Measurements from ENCODE around the gene MED26. TPM values are rescaled to one million over a fixed set of nuclear protein-coding genes. Genes with fewer than 3 reads are reported as not detected.

Gene MED26
- total and polyA plus RNA-seq, 2 of the 13 experiments (the other 11 are each of a cell fraction or from before 2014, with no cell fraction given), result 3.5 to 3.8 TPM

DNA sequence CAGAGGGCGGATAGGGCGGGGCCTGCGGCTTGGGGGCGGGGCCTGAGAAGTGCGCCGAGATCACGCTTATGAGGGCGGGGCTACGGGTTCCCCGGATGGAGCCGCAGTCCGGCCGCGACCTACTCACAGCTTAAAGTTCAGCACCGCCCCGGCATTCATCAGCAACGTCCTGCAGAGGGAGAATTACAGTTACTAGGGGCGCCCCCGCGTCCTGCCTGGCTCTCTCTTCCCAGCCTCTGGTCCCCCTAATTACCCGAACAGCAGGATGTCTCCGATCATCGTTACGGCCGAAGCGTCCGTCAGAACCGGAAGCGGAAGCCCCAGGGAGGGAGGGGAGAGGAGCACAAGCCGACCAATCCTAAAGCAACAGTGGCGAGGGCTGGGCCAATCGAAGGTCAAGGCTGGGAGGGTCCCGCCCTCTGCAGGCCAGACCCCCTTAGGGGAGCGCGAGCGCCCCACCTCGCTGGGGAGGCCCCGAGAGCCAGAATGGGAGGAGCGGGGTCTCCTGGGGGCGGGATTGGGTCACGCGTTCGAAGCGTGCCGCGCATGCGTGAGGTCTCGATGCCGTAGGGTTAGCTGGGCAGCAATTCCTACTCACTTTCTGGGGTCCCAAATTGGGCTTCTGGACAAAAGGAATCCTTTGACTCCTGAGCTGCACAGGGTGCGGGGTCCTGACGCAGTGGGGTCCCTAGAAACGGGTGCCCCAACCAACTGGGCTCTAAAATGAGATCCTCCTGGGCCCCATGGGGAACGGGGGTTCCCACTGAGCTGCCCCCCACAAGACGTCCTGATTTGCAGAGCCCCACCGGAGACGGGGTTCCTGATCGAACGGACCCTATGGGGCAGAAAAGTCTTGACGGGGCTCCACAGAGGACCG is 32.1 kb upstream of the MED26 start, which contains the start of gene SMIM7 (continued):
- TF ChIP-seq, protein P1, sequence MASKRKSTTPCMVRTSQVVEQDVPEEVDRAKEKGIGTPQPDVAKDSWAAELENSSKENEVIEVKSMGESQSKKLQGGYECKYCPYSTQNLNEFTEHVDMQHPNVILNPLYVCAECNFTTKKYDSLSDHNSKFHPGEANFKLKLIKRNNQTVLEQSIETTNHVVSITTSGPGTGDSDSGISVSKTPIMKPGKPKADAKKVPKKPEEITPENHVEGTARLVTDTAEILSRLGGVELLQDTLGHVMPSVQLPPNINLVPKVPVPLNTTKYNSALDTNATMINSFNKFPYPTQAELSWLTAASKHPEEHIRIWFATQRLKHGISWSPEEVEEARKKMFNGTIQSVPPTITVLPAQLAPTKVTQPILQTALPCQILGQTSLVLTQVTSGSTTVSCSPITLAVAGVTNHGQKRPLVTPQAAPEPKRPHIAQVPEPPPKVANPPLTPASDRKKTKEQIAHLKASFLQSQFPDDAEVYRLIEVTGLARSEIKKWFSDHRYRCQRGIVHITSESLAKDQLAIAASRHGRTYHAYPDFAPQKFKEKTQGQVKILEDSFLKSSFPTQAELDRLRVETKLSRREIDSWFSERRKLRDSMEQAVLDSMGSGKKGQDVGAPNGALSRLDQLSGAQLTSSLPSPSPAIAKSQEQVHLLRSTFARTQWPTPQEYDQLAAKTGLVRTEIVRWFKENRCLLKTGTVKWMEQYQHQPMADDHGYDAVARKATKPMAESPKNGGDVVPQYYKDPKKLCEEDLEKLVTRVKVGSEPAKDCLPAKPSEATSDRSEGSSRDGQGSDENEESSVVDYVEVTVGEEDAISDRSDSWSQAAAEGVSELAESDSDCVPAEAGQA (IDR thresholded peaks at IDR 0.05; ENCODE audit: low read depth), result 0 out of 2 replicates have a peak, but pooled peaks have one; percentile 45
- TF ChIP-seq, protein P1 (CRISPR knock-in tag; IDR thresholded peaks at IDR 0.05; ENCODE audit: borderline replicate concordance), result no peak
- TF ChIP-seq HMGXB4 (CRISPR knock-in tag; IDR thresholded peaks at IDR 0.05; ENCODE audit: borderline replicate concordance in 1 of 2, low read depth in 1 of 2) (peak in 1 of 2 experiments; percentile 15; a peak in 1 of 4 replicates), ZNF335 (CRISPR knock-in tag; IDR thresholded peaks at IDR 0.05) (no peak), ZNF431 (CRISPR knock-in tag; IDR thresholded peaks at IDR 0.05; ENCODE audit: borderline replicate concordance, low read depth) (no peak), KIAA2018 (CRISPR knock-in tag; IDR thresholded peaks at IDR 0.05; ENCODE audit: borderline replicate concordance) (no peak), ZNF296 (CRISPR knock-in tag; conservative IDR thresholded peaks at IDR 0.05) (no peak), CREB1 (IDR thresholded peaks at IDR 0.05) (peak; percentile 38), CREB1 (CRISPR knock-in tag; IDR thresholded peaks at IDR 0.05) (peak; percentile 73)
- TF ChIP-seq, protein P2, sequence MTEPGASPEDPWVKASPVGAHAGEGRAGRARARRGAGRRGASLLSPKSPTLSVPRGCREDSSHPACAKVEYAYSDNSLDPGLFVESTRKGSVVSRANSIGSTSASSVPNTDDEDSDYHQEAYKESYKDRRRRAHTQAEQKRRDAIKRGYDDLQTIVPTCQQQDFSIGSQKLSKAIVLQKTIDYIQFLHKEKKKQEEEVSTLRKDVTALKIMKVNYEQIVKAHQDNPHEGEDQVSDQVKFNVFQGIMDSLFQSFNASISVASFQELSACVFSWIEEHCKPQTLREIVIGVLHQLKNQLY (CRISPR knock-in tag; IDR thresholded peaks at IDR 0.05), result peak; percentile 98
